Hepatocyte (in vitro differentiated cells): Measurements from ENCODE around the gene HECTD4. TPM values are rescaled to one million over a fixed set of nuclear protein-coding genes. Genes with fewer than 3 reads are reported as not detected.

Experiments
- DNase-seq: peaks from one replicate; pipeline ENCODE4 v3.0.0-alpha.2; 2016; ENCODE audit warnings: low spot score
- H2AFZ ChIP-seq: fragments of 200-600 bp; sonication (generic); 2 replicates; pipeline ENCODE4 v1.6.0; 2016; ENCODE audit warnings: antibody characterized with exemption, mild to moderate bottlenecking
- H3K27ac ChIP-seq: fragments of 200-600 bp; sonication (generic); 2 replicates; pipeline ENCODE4 v1.5.1; 2016; ENCODE audit warnings: mild to moderate bottlenecking
- H3K27me3 ChIP-seq: fragments of 200-600 bp; sonication (generic); 2 replicates; pipeline ENCODE4 v1.6.1; 2016
- H3K36me3 ChIP-seq: fragments of 200-600 bp; sonication (generic); replicated peaks from 2 replicates; pipeline ENCODE4 v1.5.1; 2016; ENCODE audit warnings: low read depth; ENCODE audit not compliant: insufficient read depth
- H3K4me1 ChIP-seq: fragments of 200-600 bp; sonication (generic); 2 replicates; pipeline ENCODE4 v1.5.1; 2016; ENCODE audit warnings: mild to moderate bottlenecking, moderate library complexity; ENCODE audit not compliant: insufficient read depth
- H3K4me2 ChIP-seq: fragments of 200-600 bp; sonication (generic); 2 replicates; pipeline ENCODE4 v1.6.0; 2016
- H3K4me3 ChIP-seq: fragments of 200-600 bp; sonication (generic); 2 replicates; pipeline ENCODE4 v1.5.1; 2016; ENCODE audit warnings: mild to moderate bottlenecking
- H3K79me2 ChIP-seq: fragments of 200-600 bp; sonication (generic); 2 replicates; pipeline ENCODE4 v1.6.0; 2017; ENCODE audit warnings: mild to moderate bottlenecking
- H3K9me2 ChIP-seq: fragments of 200-600 bp; sonication (generic); replicated peaks from 2 replicates; pipeline ENCODE4 v1.6.0; 2017; ENCODE audit warnings: mild to moderate bottlenecking; ENCODE audit not compliant: insufficient read depth
- H3K9me3 ChIP-seq: fragments of 200-600 bp; sonication (generic); 2 replicates; pipeline ENCODE4 v1.5.1; 2016; ENCODE audit warnings: low read depth, mild to moderate bottlenecking
- H4K20me1 ChIP-seq: fragments of 200-600 bp; sonication (generic); 2 replicates; pipeline ENCODE4 v1.6.0; 2016; ENCODE audit warnings: mild to moderate bottlenecking; ENCODE audit not compliant: insufficient read depth, poor library complexity, severe bottlenecking
- EZH2 ChIP-seq: fragments of 200-600 bp; sonication (generic); IDR thresholded peaks from 2 replicates; pipeline ENCODE4 v1.6.1; 2016; ENCODE audit warnings: antibody characterized with exemption, mild to moderate bottlenecking, borderline replicate concordance
- EZH2phosphoT487 ChIP-seq: fragments of 200-600 bp; sonication (generic); IDR thresholded peaks from one replicate; pipeline ENCODE4 v1.6.1; 2018; ENCODE audit warnings: antibody characterized with exemption, mild to moderate bottlenecking, low read depth, moderate library complexity; ENCODE audit not compliant: unreplicated experiment, severe bottlenecking
- WGBS: methylation state at CpG from one replicate; pipeline ENCODE4 v1.1.6; 2016; ENCODE audit warnings: low lambda C conversion rate; ENCODE audit errors: missing lambda C conversion rate; 5-methylcytosine and 5-hydroxymethylcytosine counted together
- polyA plus RNA-seq: library from polyadenylated mRNA; unstranded; fragments of >200 nt; fragmentation: Nextera tagmentation; extraction: Ambion mirVana; gene quantifications from 2 replicates; pipeline ENCODE4 v1.2.1, GENCODE V29; 2016
- total RNA-seq: library from RNA; depleted of rRNA; stranded (reverse); fragments of >200 nt; gene quantifications from 2 replicates; pipeline ENCODE4 v1.2.3, GENCODE V29; 2014
- TF ChIP-seq, protein P1 (sequence below): fragments of 200-600 bp; sonication (generic); IDR thresholded peaks from 2 replicates; pipeline ENCODE4 v1.5.1; 2016; ENCODE audit warnings: antibody characterized with exemption, mild to moderate bottlenecking; ENCODE audit not compliant: poor library complexity

HECTD4 gene
- total and polyA plus RNA-seq, 2 experiments from 2014 or later = 22.7 to 27.1 TPM

GRCh38 chr12:112427760-112428159 is 45.5 kb upstream of the HECTD4 start:
- Histone ChIP-seq H3K9me3 (no peaks in the 10 kb centered on the region), H3K27me3 (no peaks in the 10 kb centered on the region), H4K20me1 (peaks cover 69% of the 10 kb centered on the region), H3K36me3 (no peaks in the 10 kb centered on the region), H3K4me2 (no peak overlapping the region), H3K4me3 (no peak overlapping the region), H3K9me2 (no peaks in the 10 kb centered on the region), H3K27ac (no peak overlapping the region), H3K79me2 (peaks cover 100% of the 10 kb centered on the region), H3K4me1 (peaks cover 6% of the 10 kb centered on the region), H2AFZ (no peak overlapping the region)
- 94% methylated on average over 2 of the region's 2 CpGs for WGBS
- TF ChIP-seq, protein P1, sequence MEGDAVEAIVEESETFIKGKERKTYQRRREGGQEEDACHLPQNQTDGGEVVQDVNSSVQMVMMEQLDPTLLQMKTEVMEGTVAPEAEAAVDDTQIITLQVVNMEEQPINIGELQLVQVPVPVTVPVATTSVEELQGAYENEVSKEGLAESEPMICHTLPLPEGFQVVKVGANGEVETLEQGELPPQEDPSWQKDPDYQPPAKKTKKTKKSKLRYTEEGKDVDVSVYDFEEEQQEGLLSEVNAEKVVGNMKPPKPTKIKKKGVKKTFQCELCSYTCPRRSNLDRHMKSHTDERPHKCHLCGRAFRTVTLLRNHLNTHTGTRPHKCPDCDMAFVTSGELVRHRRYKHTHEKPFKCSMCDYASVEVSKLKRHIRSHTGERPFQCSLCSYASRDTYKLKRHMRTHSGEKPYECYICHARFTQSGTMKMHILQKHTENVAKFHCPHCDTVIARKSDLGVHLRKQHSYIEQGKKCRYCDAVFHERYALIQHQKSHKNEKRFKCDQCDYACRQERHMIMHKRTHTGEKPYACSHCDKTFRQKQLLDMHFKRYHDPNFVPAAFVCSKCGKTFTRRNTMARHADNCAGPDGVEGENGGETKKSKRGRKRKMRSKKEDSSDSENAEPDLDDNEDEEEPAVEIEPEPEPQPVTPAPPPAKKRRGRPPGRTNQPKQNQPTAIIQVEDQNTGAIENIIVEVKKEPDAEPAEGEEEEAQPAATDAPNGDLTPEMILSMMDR = no peak
- DNase-seq = no peak

- Histone ChIP-seq H3K36me3 (no peaks in the 10 kb centered on the region), H3K27me3 (no peaks in the 10 kb centered on the region), H2AFZ (no peak overlapping the region), H3K27ac (no peak overlapping the region), H3K79me2 (peaks cover 100% of the 10 kb centered on the region), H3K9me3 (no peaks in the 10 kb centered on the region), H4K20me1 (peaks cover 63% of the 10 kb centered on the region), H3K4me2 (no peak overlapping the region), H3K4me3 (no peak overlapping the region), H3K4me1 (peaks cover 24% of the 10 kb centered on the region), H3K9me2 (no peaks in the 10 kb centered on the region)
- TF ChIP-seq EZH2 (no peak), EZH2phosphoT487 (no peak)
- TF ChIP-seq, protein P1 = no peak
- 98% methylated on average over 7 of the region's 7 CpGs for WGBS
- DNase-seq = no peak
Observed at GRCh38 chr12:112425582-112426382, 43.6 kb upstream of the HECTD4 start.

DNA sequence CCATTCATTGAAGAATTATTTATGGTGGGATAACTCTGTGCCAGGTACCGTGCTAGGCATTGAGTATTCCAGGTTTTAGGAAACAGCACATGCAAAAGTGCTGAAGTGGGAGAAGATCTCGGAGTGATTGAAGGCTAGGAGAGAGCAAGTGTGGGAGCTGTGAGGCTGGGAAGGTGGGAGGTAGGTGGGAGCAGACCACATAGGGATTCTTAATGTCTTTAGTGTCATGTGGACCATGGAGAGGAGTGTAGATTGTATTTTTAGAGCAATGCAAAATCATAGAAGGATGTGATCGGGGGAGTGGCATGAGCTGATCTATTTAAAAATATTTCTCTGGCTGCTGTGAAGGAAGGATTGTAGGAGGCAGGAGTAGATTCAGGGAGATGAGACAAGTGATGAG is 41.9 kb upstream of the HECTD4 start:
- no peaks in the 10 kb centered on the region for H3K9me2 ChIP-seq
- DNase-seq = no peak
- H3K4me2 ChIP-seq = no peak overlapping the region
- no peak overlapping the region for H3K4me3 ChIP-seq
- peaks cover 33% of the 10 kb centered on the region for H3K4me1 ChIP-seq
- no peaks in the 10 kb centered on the region for H3K9me3 ChIP-seq
- H3K27ac ChIP-seq = peak overlapping the region; percentile 62
- H4K20me1 ChIP-seq = peaks cover 48% of the 10 kb centered on the region
- no peaks in the 10 kb centered on the region for H3K36me3 ChIP-seq
- H2AFZ ChIP-seq = no peak overlapping the region
- no peaks in the 10 kb centered on the region for H3K27me3 ChIP-seq
- WGBS = 92% methylated on average over 3 of the region's 3 CpGs
- peaks cover 100% of the 10 kb centered on the region for H3K79me2 ChIP-seq
- TF ChIP-seq, protein P1 = no peak
- TF ChIP-seq EZH2 = no peak
- no peak for TF ChIP-seq EZH2phosphoT487
